ENCODE results near the gene ANKRD29. TPM values are rescaled to one million over a fixed set of nuclear protein-coding genes. Genes with fewer than 3 reads are reported as not detected.
A peak's percentile ranks its signal among the peaks of the same experiment; 100 is the strongest.

ANKRD29 gene
- total and polyA plus RNA-seq, 8 donors = 1.2 to 150 (median 10.6) TPM

GRCh38 chr18:23572012-23572411 lies 90.7 kb downstream of the ANKRD29 start:
- H3K9me3 ChIP-seq = no peaks in the 10 kb centered on the region
- H3K27ac ChIP-seq = no peak overlapping the region
- no peaks in the 10 kb centered on the region for H3K27me3 ChIP-seq
- 58 to 76% (median 66%) methylated on average over 2 of the region's 2 CpGs for WGBS, 5 donors
- TF ChIP-seq POLR2A (IDR thresholded peaks at IDR 0.05) = no peak
- TF ChIP-seq EP300 (IDR thresholded peaks at IDR 0.05) = no peak
- no peak for TF ChIP-seq POLR2AphosphoS5 (IDR thresholded peaks at IDR 0.05)
- TF ChIP-seq, protein P1, sequence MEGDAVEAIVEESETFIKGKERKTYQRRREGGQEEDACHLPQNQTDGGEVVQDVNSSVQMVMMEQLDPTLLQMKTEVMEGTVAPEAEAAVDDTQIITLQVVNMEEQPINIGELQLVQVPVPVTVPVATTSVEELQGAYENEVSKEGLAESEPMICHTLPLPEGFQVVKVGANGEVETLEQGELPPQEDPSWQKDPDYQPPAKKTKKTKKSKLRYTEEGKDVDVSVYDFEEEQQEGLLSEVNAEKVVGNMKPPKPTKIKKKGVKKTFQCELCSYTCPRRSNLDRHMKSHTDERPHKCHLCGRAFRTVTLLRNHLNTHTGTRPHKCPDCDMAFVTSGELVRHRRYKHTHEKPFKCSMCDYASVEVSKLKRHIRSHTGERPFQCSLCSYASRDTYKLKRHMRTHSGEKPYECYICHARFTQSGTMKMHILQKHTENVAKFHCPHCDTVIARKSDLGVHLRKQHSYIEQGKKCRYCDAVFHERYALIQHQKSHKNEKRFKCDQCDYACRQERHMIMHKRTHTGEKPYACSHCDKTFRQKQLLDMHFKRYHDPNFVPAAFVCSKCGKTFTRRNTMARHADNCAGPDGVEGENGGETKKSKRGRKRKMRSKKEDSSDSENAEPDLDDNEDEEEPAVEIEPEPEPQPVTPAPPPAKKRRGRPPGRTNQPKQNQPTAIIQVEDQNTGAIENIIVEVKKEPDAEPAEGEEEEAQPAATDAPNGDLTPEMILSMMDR (IDR thresholded peaks at IDR 0.05) = no peak
- H3K4me1 ChIP-seq = peaks cover 23 to 41% (median 30%) of the 10 kb centered on the region in 4 donors
- intact Hi-C loops (cut with DNase I; ENCODE audit: low total_unique reads) = no loop called here
- H3K4me3 ChIP-seq = no peak overlapping the region
- peaks cover 21 to 84% (median 75%) of the 10 kb centered on the region in 4 donors for H3K36me3 ChIP-seq
- DNase-seq = no peak

DNA sequence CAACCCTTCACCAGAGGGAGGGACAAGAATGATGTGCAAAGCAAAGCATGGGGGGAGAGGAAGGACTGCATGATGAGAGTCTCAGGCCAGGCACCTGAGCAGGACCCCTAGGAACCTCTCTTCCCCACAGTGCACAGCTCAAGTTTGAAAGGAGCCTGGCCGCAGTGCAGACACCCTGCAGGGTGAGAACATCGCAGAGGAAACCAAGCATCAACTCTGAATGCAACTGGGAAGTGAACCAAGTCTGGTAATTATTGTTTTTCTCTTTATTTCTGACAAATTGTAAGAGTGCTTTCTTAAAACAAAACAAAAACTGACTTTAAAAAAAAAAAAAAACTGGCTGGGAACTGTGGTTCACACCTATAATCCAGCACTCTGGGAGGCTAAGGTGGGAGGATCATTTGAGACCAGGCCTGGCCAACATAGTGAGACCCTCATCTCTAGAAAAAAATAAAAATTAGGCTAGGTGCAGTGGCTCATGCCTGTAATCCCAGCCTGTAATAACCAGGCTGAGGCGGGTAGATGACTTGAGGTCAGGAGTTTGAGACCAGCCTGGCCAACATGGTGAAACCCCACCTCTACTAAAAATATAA lies 91.7 kb downstream of the ANKRD29 start:
- TF ChIP-seq, protein P1 (IDR thresholded peaks at IDR 0.05) = no peak
- no peak for TF ChIP-seq POLR2A (IDR thresholded peaks at IDR 0.05)
- TF ChIP-seq EP300 (IDR thresholded peaks at IDR 0.05) = no peak
- TF ChIP-seq POLR2AphosphoS5 (IDR thresholded peaks at IDR 0.05) = no peak
- peaks cover 24 to 85% (median 77%) of the 10 kb centered on the region in 4 donors for H3K36me3 ChIP-seq
- H3K27me3 ChIP-seq = no peaks in the 10 kb centered on the region
- 60 to 92% (median 75%) methylated on average over 3 of the region's 3 CpGs for WGBS, 5 donors
- H3K9me3 ChIP-seq = no peaks in the 10 kb centered on the region
- no peak overlapping the region for H3K4me3 ChIP-seq
- DNase-seq = no peak
- H3K4me1 ChIP-seq = peaks cover 23 to 41% (median 30%) of the 10 kb centered on the region in 4 donors
- intact Hi-C loops (cut with DNase I; ENCODE audit: low total_unique reads) = no loop called here
- H3K27ac ChIP-seq = peak overlapping the region in 1 of 5 donors; percentile 15

DNA sequence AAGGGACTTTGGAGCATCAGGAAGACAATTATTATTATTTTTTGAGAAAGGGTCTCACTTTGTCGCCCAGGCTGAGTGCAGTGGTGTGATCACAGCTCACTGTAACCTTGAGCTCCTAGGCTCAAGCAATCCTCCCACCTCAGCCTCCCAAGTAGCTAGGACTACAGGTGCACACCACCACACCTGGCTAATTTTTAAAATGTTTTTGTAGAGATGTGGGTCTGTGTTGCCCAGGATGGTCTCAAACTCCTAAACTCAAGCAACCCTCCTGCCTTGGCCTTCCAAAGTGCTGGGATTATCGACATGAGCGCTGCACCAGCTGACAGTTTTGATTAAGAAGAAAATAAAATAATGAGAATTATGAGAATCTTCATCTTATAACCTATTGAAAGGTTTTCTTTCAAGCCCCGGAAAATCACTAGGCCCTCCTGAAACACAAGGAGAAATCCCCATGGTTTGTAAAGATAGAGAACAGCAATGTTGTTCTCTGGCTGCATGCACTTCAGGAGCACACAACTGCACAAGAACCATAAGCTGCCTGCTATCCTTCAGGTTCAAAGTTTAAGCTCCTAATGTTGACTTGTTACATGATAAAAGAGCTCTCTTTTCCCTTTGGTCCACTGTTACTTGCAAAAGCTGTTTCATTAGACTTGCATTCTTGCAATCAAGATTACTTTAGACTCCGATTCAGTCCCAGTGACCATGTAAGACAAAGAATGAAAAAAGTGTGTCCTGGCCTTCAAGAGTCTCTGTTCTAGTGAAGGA lies 93.2 kb downstream of the ANKRD29 start:
- H3K27ac ChIP-seq = no peak overlapping the region
- TF ChIP-seq EP300 (IDR thresholded peaks at IDR 0.05) = no peak
- DNase-seq = no peak
- no peaks in the 10 kb centered on the region for H3K27me3 ChIP-seq
- H3K4me1 ChIP-seq = peaks cover 15 to 31% (median 21%) of the 10 kb centered on the region in 4 donors
- peaks cover 22 to 88% (median 85%) of the 10 kb centered on the region in 4 donors for H3K36me3 ChIP-seq
- no peak overlapping the region for H3K4me3 ChIP-seq
- no peaks in the 10 kb centered on the region for H3K9me3 ChIP-seq
- WGBS, 5 donors = 83 to 86% (median 85%) methylated on average over 5 of the region's 5 CpGs
- intact Hi-C loops (cut with DNase I; ENCODE audit: low total_unique reads) = no loop called here

DNA sequence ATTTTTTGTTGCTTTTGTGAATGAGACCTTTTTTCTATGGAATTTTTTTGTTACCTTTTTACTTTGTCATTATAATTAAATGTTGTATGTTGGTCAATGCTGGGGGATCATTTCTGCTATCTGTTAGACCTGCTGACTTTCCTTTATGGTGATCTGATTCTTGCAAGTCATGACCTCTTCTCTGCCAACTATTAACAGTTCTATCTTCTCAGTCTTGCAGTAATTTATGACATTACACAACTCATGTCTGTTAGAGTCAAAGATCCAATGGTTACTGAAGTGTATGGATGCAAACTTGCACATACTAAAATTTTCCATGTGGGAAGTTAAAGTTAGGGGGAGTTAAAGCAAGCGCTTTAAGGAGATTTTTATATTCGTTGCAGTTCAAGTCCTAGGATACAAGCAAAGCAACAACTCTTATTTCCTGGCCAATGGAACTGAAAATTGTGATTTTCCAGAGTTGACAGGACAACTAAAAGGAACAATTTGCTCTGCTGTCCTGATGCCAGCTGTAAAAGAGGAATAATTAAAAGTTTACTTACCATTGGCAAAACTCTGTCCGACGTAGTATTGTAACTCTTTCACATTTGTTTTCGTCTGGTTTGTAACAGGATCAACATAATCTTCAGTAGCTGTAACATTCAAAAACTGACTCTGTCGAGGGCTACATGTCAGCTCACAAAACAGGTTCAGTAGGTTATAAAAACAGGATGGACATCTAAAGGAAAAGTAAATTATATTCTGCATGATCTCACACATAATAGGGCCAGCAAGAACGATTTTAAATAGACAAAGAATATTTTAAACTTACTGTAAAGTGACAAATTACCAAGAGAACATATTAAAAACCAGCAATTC lies 94.2 kb downstream of the ANKRD29 start:
- no peak overlapping the region for H3K4me3 ChIP-seq
- intact Hi-C loops (cut with DNase I; ENCODE audit: low total_unique reads) = no loop called here
- no peak overlapping the region for H3K27ac ChIP-seq
- peaks cover 22 to 97% (median 94%) of the 10 kb centered on the region in 4 donors for H3K36me3 ChIP-seq
- no peaks in the 10 kb centered on the region for H3K27me3 ChIP-seq
- WGBS, 5 donors = 50 to 69% (median 59%) methylated on average over 7 of the region's 7 CpGs
- H3K4me1 ChIP-seq = peaks cover 7 to 27% (median 13%) of the 10 kb centered on the region in 4 donors
- TF ChIP-seq, protein P1 (IDR thresholded peaks at IDR 0.05) = no peak
- TF ChIP-seq EP300 (IDR thresholded peaks at IDR 0.05) (no peak), POLR2A (IDR thresholded peaks at IDR 0.05) (no peak), POLR2AphosphoS5 (IDR thresholded peaks at IDR 0.05) (no peak)
- no peaks in the 10 kb centered on the region for H3K9me3 ChIP-seq
- DNase-seq = no peak

All from stomach (tissue), 9 donors.